Gastroesophageal sphincter (tissue), 3 donors: ENCODE measurements around the gene LRP1B.

ENCODE experiments used
- CTCF ChIP-seq, 4 experiments: fragments of 200-600 bp in 2 of 4; fragments of 450-650 bp in 2 of 4; sonication (generic) in 1 of 4; IDR thresholded peaks; one replicate each; pipeline ENCODE4 v1.5.1; 2017 to 2019; ENCODE audit warnings: antibody characterized with exemption in 4 of 4, mild to moderate bottlenecking in 2 of 4, moderate library complexity in 2 of 4
- POLR2A ChIP-seq, 2 donors: fragments of 450-650 bp; IDR thresholded peaks; one replicate each; pipeline ENCODE4 v1.6.1; 2017; ENCODE audit warnings: antibody characterized with exemption in 2 of 2, mild to moderate bottlenecking in 2 of 2, moderate library complexity in 1 of 2
- POLR2AphosphoS5 ChIP-seq: sonication (generic); formaldehyde crosslinking; IDR thresholded peaks from one replicate; pipeline ENCODE4 v1.6.1; 2017; ENCODE audit warnings: antibody characterized with exemption

- no peak for TF ChIP-seq CTCF (IDR thresholded peaks at IDR 0.05)
- TF ChIP-seq POLR2A (IDR thresholded peaks at IDR 0.05) = no peak
- TF ChIP-seq POLR2AphosphoS5 = no peak
Measured at GRCh38 chr2:140747665-140748064, 1383.2 kb downstream of the LRP1B start.
